Retinal pigment epithelial cell (primary cell): ENCODE measurements around the gene C1orf226.

Experiments
- DNase-seq: peaks from one replicate; pipeline ENCODE4 v3.0.0-alpha.2; 2010; ENCODE audit warnings: low read depth
- H3K4me3 ChIP-seq: 2 replicates; pipeline ENCODE4 v1.5.1; 2011; ENCODE audit warnings: mild to moderate bottlenecking, low read length, control low read depth, moderate library complexity
- TF ChIP-seq, protein P1 (sequence below): conservative IDR thresholded peaks from 2 replicates; pipeline ENCODE4 v1.5.1; 2011; ENCODE audit warnings: low read depth, low read length, control low read depth, inconsistent platforms

The C1orf226 gene

DNA sequence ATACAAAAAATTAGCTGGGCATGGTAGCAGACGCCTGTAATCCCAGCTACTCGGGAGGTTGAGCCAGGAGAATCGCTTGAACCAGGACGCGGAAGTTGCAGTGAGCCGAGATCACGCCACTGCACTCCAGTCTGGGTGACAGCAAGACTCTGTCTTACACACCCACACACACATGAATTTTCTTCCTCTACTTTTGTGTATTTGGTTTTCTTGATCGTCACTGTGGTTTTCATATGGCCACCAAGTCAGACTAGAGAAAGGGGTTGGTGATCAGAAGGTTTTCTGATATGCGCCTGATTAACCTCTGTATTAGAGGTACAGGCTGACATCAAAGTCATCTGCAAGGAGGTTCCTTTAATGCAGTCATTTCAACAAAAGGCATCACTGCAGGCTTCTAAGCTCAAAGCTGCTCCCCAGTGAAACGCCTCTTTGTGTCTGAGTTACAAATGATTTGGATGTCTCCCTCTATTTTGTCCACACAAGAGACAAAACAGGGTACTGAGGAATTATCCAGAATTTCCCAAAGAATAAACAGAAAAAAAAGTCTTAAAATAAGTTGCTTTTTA, 19.3 kb downstream of the C1orf226 start:
- no peak for DNase-seq
- no peak overlapping the region for H3K4me3 ChIP-seq
- TF ChIP-seq, protein P1, sequence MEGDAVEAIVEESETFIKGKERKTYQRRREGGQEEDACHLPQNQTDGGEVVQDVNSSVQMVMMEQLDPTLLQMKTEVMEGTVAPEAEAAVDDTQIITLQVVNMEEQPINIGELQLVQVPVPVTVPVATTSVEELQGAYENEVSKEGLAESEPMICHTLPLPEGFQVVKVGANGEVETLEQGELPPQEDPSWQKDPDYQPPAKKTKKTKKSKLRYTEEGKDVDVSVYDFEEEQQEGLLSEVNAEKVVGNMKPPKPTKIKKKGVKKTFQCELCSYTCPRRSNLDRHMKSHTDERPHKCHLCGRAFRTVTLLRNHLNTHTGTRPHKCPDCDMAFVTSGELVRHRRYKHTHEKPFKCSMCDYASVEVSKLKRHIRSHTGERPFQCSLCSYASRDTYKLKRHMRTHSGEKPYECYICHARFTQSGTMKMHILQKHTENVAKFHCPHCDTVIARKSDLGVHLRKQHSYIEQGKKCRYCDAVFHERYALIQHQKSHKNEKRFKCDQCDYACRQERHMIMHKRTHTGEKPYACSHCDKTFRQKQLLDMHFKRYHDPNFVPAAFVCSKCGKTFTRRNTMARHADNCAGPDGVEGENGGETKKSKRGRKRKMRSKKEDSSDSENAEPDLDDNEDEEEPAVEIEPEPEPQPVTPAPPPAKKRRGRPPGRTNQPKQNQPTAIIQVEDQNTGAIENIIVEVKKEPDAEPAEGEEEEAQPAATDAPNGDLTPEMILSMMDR = no peak

DNA sequence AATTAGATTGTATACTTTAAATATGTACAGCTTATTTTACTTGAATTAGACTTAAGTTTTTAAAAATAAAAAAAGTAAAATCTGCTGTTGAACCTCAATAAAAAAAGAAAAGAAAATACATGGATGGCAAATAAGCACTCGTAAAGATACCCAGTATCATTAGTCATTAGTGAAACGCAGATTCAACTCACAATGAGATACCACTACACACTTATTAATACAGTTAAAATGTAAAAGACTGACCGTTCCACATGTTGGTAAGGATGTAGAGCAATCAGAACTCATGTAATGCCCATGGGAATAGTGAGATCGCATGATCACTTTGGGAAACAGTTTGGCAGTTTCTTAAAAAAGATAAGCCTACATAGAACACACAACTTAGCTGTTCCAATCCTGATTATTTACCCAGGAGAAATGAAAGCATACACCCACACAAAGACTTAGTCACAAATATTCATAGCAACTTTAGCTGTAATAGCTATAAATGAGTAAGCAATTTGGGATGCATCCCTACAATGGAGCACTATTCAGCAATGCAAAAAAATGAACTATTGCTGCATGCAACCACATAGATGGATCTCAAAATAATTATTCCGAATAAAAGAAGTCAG, 23.1 kb downstream of the C1orf226 start:
- H3K4me3 ChIP-seq = no peak overlapping the region
- no peak for DNase-seq
- TF ChIP-seq, protein P1 = no peak

DNA sequence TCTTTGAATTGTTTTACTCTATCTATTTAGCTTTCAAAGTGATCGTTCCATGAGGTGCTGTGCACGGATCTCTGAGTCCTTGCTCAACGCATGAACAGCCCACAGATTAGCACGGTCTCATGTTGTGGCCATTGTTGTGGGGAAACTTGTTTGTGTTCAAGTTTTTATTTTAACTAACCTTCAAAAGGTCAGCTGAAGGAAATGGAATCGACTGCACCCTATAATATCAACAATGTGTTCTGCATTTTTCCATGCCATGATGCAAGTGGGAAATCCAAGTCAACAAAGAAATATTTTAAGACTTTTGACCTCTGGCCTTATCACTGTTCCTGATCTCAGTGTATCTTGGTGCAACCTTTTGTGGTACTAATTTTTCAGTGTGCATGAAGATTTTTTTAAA, 24.3 kb downstream of the C1orf226 start:
- DNase-seq = no peak
- no peak overlapping the region for H3K4me3 ChIP-seq
- TF ChIP-seq, protein P1 = no peak

DNA sequence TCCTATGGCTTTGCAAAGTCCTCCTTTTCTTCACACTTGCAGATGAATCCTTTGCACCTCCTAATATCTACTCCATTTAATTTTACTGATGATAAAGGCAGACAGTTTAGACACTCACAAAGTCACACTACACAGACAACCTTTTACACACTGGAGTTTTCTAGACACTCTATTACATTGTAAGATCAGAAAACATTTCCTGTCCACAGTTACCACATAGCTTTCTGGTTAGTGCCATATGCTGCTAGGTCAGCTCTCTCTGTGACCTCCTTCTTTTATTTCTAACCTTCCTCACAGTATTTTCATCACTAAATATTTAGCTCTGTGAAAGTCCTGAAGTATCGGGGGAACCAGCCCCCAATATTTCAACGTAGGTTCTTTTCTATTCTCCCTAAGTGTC, 25.3 kb downstream of the C1orf226 start:
- TF ChIP-seq, protein P1 = no peak
- H3K4me3 ChIP-seq = no peak overlapping the region
- no peak for DNase-seq

DNA sequence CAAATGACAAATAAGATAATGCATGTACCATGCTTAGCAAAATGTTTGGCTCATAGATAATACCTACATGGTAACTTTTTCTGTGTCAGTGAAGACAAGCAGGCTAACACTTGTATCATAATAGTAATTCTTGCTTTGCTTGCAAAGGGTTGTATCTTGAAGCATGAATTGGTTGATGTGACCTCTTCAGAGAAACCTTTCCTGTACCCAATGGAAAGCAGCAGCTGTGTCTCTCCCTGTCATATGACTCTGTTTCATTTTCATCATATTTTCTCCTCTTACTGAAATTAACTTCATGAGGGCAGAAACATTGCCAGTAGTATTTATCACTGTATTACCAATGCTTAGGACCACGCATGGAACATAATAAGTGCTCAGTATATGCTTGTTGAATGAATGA, 26.0 kb downstream of the C1orf226 start:
- DNase-seq = no peak
- no peak overlapping the region for H3K4me3 ChIP-seq
- TF ChIP-seq, protein P1 = no peak

DNA sequence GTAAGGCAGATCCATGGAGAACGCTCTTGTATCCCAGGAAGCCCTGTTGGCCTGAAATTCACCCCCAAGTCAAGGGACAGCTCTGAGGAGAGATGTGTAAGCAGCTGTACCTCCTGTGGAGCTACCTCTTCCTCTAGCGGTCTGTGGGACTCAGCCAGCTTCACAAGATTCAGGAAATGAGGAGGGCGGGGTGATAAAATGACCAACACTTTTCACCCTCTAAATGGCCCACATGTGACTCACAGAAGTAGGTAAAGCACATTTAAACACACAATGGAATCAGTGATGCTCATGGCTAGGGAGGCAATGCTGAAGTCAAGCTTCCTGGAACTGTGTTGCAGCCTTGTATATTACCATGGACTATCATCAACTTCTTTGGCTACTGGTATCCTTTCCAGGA, 30.5 kb downstream of the C1orf226 start, which contains the start of gene SH2D1B:
Gene SH2D1B, minus strand, starts transcription at position 135 of the 400 bp plus-strand sequence. Its CDS starts 120 bp downstream, at position 15.
- no peak for DNase-seq
- TF ChIP-seq, protein P1 = no peak
- no peak within 1 kb of the TSS for H3K4me3 ChIP-seq

DNA sequence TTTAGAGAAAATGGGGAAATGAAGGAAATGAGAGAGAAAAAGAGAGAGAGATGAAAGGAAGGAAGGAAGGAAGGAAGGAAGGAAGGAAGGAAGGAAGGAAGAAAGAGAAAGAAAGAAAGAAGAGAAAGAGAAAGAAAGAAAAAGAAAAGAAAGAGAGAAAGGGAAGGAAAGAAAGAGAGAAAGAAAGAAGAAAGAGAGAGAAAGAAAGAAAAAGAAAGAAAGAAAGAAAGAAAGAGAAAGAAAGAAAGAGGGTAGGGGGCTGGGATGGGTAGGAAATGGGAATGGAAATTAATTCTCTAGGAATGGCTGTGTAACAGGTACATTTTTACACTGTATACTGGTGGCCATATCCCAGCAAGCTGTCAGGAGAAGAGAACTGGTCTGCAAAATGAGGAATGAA, 34.7 kb downstream of the C1orf226 start:
- DNase-seq = no peak
- no peak overlapping the region for H3K4me3 ChIP-seq
- TF ChIP-seq, protein P1 = no peak
